ENCODE results near the gene CIDEB. TPM values are rescaled to one million over a fixed set of nuclear protein-coding genes. Genes with fewer than 3 reads are reported as not detected.

The CIDEB gene
- total and polyA plus RNA-seq, 2 of the 4 experiments (the other 2 are of a cell fraction), result under 0.01 to 0.19 TPM

DNA sequence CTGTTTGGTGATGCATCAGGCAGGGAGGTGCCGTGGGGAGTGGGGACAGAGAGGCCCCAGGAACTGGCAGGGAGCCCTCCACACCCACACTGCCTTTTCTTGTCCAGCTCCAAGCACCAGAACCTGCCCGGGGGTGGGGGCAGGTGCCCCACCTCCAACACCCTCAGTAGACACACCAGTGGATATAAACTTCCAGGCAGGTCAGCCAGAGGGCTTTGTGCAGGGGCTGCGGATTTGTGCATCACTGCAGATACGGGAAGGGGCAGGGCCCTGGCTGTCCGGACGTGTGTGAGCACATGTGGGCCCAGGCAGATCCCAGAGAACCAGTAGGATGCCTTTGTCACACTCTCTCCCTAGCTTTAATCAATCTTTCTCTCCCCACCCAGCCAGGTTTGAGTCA is 43.5 kb downstream of the CIDEB start:
- Histone ChIP-seq H3K4me3 (ENCODE audit: insufficient read depth, low read depth, low read length) (no peak overlapping the region), H3K4me2 (ENCODE audit: low read depth, low read length) (no peak overlapping the region), H3K9ac (ENCODE audit: low read depth, low read length) (no peak overlapping the region), H2BK15ac (ENCODE audit: low read depth, low read length) (no peak overlapping the region), H3K27ac (ENCODE audit: insufficient read depth, low read length) (no peak overlapping the region), H3K4me1 (ENCODE audit: control insufficient read depth, insufficient read depth, low read length) (peaks cover 3% of the 10 kb centered on the region; the same call in 1 of the 2 replicates), H3K14ac (replicated peaks; ENCODE audit: low read depth, low read length) (no peak overlapping the region), H3K23ac (ENCODE audit: low read depth, low read length) (no peak overlapping the region), H4K8ac (ENCODE audit: low read depth in 2 of 2, low read length in 2 of 2) (no peak overlapping the region), H3K9me3 (ENCODE audit: control insufficient read depth, insufficient read depth, low read length) (no peaks in the 10 kb centered on the region), H2AK5ac (ENCODE audit: low read depth, low read length) (no peak overlapping the region), H3K4ac (ENCODE audit: low read depth, low read length) (no peak overlapping the region), H4K20me1 (ENCODE audit: insufficient read depth, low read length) (no peaks in the 10 kb centered on the region), H3K36me3 (ENCODE audit: control insufficient read depth, insufficient read depth, low read length) (peaks cover 28% of the 10 kb centered on the region), H4K91ac (ENCODE audit: insufficient read depth, low read depth, low read length) (no peak overlapping the region), H2BK120ac (ENCODE audit: low read depth, low read length) (no peak overlapping the region), H3K27me3 (ENCODE audit: control insufficient read depth, insufficient read depth, low read length) (no peaks in the 10 kb centered on the region), H4K5ac (ENCODE audit: low read depth, low read length) (no peak overlapping the region), H3K18ac (ENCODE audit: low read depth, low read length) (no peak overlapping the region), H2AK9ac (replicated peaks; ENCODE audit: low read depth, low read length, poor library complexity) (no peak overlapping the region), H2AFZ (replicated peaks; ENCODE audit: low read length, poor library complexity) (no peak overlapping the region), H2BK20ac (ENCODE audit: low read depth, low read length) (no peak overlapping the region), H3K79me1 (ENCODE audit: low read depth in 1 of 2, low read length in 2 of 2) (no peaks in the 10 kb centered on the region), H3K56ac (ENCODE audit: extremely low read depth, insufficient read depth, low read length) (no peak overlapping the region), H2BK5ac (ENCODE audit: low read depth, low read length, poor library complexity, severe bottlenecking) (no peak overlapping the region), H3K9me1 (ENCODE audit: insufficient read depth, low read length) (peaks cover 6% of the 10 kb centered on the region; the same call in 1 of the 2 replicates)
- ATAC-seq (ENCODE audit: low read depth) (no peak), DNase-seq (no peak)
- intact Hi-C loops (cut with micrococcal nuclease) (no loop called here), dilution Hi-C loops (cut with HindIII; ENCODE audit: low sequenced_read_pairs, unreplicated experiment) (no loop called here), in situ Hi-C loops (cut with MboI; ENCODE audit: low sequenced_read_pairs) (no loop called here)
- POLR2A ChIA-PET (ENCODE audit: unreplicated experiment), result no interaction called here
- BruUV-seq (replicated peaks), result no TSS peak
- WGBS, 2 experiments (ENCODE audit: extremely low coverage in 2 of 2, insufficient read length in 1 of 2), result 79% methylated on average over 4 of the region's 6 CpGs; no CpG with 5 or more reads in 1 of the 2 experiments
- CTCF ChIA-PET, result no interaction called here
- no peak for TF ChIP-seq BHLHE40 (IDR thresholded peaks at IDR 0.05; ENCODE audit: low read depth, low read length)
- no peak for TF ChIP-seq RFX5 (IDR thresholded peaks at IDR 0.05; ENCODE audit: low read depth, low read length)
- TF ChIP-seq, protein P1, sequence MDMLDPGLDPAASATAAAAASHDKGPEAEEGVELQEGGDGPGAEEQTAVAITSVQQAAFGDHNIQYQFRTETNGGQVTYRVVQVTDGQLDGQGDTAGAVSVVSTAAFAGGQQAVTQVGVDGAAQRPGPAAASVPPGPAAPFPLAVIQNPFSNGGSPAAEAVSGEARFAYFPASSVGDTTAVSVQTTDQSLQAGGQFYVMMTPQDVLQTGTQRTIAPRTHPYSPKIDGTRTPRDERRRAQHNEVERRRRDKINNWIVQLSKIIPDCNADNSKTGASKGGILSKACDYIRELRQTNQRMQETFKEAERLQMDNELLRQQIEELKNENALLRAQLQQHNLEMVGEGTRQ (IDR thresholded peaks at IDR 0.05; ENCODE audit: low read depth, low read length), result no peak
- TF ChIP-seq RAD21 (IDR thresholded peaks at IDR 0.05; ENCODE audit: low read length), result no peak
- TF ChIP-seq, protein P2, sequence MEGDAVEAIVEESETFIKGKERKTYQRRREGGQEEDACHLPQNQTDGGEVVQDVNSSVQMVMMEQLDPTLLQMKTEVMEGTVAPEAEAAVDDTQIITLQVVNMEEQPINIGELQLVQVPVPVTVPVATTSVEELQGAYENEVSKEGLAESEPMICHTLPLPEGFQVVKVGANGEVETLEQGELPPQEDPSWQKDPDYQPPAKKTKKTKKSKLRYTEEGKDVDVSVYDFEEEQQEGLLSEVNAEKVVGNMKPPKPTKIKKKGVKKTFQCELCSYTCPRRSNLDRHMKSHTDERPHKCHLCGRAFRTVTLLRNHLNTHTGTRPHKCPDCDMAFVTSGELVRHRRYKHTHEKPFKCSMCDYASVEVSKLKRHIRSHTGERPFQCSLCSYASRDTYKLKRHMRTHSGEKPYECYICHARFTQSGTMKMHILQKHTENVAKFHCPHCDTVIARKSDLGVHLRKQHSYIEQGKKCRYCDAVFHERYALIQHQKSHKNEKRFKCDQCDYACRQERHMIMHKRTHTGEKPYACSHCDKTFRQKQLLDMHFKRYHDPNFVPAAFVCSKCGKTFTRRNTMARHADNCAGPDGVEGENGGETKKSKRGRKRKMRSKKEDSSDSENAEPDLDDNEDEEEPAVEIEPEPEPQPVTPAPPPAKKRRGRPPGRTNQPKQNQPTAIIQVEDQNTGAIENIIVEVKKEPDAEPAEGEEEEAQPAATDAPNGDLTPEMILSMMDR (conservative IDR thresholded peaks at IDR 0.05; ENCODE audit: low read depth, low read length), result no peak
- TF ChIP-seq FOS (IDR thresholded peaks at IDR 0.05; ENCODE audit: low read depth, low read length), result no peak
- TF ChIP-seq CHD1 (IDR thresholded peaks at IDR 0.05; ENCODE audit: low read depth, low read length), result no peak
- no peak for TF ChIP-seq POLR2A (IDR thresholded peaks at IDR 0.05; ENCODE audit: low read depth, low read length)
- TF ChIP-seq MAZ (IDR thresholded peaks at IDR 0.05; ENCODE audit: borderline replicate concordance, low read depth, low read length), result no peak
- no peak for TF ChIP-seq MAFK (IDR thresholded peaks at IDR 0.05; ENCODE audit: low read depth, low read length)
- no peak for TF ChIP-seq MXI1 (IDR thresholded peaks at IDR 0.05; ENCODE audit: borderline replicate concordance, low read depth, low read length)
- no peak for TF ChIP-seq NFE2L2 (IDR thresholded peaks at IDR 0.05; ENCODE audit: low read depth, low read length)
- no peak for TF ChIP-seq SMC3 (IDR thresholded peaks at IDR 0.05; ENCODE audit: low read depth, low read length)
- TF ChIP-seq CEBPB (IDR thresholded peaks at IDR 0.05; ENCODE audit: low read depth, low read length), result no peak
- TF ChIP-seq RCOR1 (IDR thresholded peaks at IDR 0.05; ENCODE audit: insufficient replicate concordance, low read length), result no peak
- TF ChIP-seq, protein P3, sequence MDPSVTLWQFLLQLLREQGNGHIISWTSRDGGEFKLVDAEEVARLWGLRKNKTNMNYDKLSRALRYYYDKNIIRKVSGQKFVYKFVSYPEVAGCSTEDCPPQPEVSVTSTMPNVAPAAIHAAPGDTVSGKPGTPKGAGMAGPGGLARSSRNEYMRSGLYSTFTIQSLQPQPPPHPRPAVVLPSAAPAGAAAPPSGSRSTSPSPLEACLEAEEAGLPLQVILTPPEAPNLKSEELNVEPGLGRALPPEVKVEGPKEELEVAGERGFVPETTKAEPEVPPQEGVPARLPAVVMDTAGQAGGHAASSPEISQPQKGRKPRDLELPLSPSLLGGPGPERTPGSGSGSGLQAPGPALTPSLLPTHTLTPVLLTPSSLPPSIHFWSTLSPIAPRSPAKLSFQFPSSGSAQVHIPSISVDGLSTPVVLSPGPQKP (IDR thresholded peaks at IDR 0.05; ENCODE audit: borderline replicate concordance, low read depth, low read length), result no peak
